Pancreas (tissue), 10 donors: Measurements from ENCODE around the gene KPNB1. TPM values are rescaled to one million over a fixed set of nuclear protein-coding genes. Genes with fewer than 3 reads are reported as not detected.
A peak's percentile ranks its signal among the peaks of the same experiment; 100 is the strongest.

ENCODE experiments used
- ATAC-seq, 4 donors: fragments of 200-7000 bp; cut with Tn5 transposase; one replicate each; pipeline versions ENCODE4 v1.8.0 to v1.9.1; 2020; ENCODE audit warnings: mild to moderate bottlenecking in 4 of 4, moderate library complexity in 4 of 4
- DNase-seq, 6 donors: peaks; one replicate each; pipeline ENCODE4 v3.0.0-alpha.2; 2020
- FAIRE-seq: peaks from 2 replicates; lab custom pipeline; 2012; peaks lifted over from hg19 to GRCh38; lab: Jason Lieb, UNC
- H3K27ac ChIP-seq, 4 donors: fragments of 200-600 bp; sonication (generic); 1 replicate in 3 of 4; 2 replicates in 1 of 4; pipeline versions ENCODE4 v1.5.0 to v1.8.0; 2020
- H3K27me3 ChIP-seq, 4 donors: fragments of 200-600 bp; one replicate each; pipeline ENCODE4 v1.8.0; 2021
- H3K36me3 ChIP-seq, 3 donors: fragments of 200-600 bp; sonication (generic) in 1 of 3; one replicate each; pipeline versions ENCODE4 v1.5.0 to v1.8.0; 2020 to 2021
- H3K4me1 ChIP-seq, 3 donors: fragments of 200-600 bp; one replicate each; pipeline ENCODE4 v1.8.0; 2021
- H3K4me3 ChIP-seq, 4 donors: fragments of 200-600 bp; sonication (generic) in 2 of 4; one replicate each; pipeline versions ENCODE4 v1.5.0 to v1.8.0; 2020 to 2021
- H3K9me3 ChIP-seq, 4 donors: fragments of 200-600 bp; one replicate each; pipeline ENCODE4 v1.8.0; 2021
- WGBS, 2 donors: extraction: QIAGEN DNeasy Blood & Tissue Kit; methylation state at CpG; one replicate each; pipeline ENCODE4 v1.1.7; 2013; 5-methylcytosine and 5-hydroxymethylcytosine counted together
- intact Hi-C, 3 donors: fragments of 100-400 bp; cut with DNase I; formaldehyde crosslinking; loops; one replicate each; pipeline versions ENCODE4 v1.11.1 to v1.14.2; 2022
- polyA plus RNA-seq, 2 donors: library from polyadenylated mRNA; stranded (reverse); fragments of 200-250 nt; gene quantifications; one replicate each; pipeline ENCODE4 v1.2.3, GENCODE V29; 2013
- total RNA-seq, 6 donors: library from RNA; stranded (reverse); fragmentation: NEBNext Ultra II Directional in 4 of 6; extraction: Animal tissue kit (Norgen Biotek cat#: 25700) in 4 of 6; gene quantifications; one replicate each; pipeline versions ENCODE4 v1.2.1 to v1.2.4, GENCODE V29; 2021 to 2023
- TF ChIP-seq, protein P1 (sequence below), 4 donors: fragments of 200-600 bp; sonication (generic) in 3 of 4; IDR thresholded peaks; one replicate each; pipeline versions ENCODE4 v1.5.0 to v1.8.0; 2021; ENCODE audit warnings: antibody characterized with exemption in 4 of 4
- donor health status: healthy with polysubstance abuse.
- donor health status: DM: no; HTN: no; CAD: no; lungs with moderate emphysema.
- donor health status: DM: no; HTN: no; CAD: no.
- donor health status: control.
- donor health status: control.
- donor health status: Bipolar disorder and iron deficiency.
- donor health status: DM: yes; HTN: yes; CAD: no.
- donor health status: DM: no; HTN: no; CAD: no.
- donor health status: DM: no; HTN: no; CAD: no.
- donor health status: DM: yes; HTN: yes; CAD: no.

Gene KPNB1
- total and polyA plus RNA-seq, 8 donors = 18.1 to 126 (median 115) TPM

DNA sequence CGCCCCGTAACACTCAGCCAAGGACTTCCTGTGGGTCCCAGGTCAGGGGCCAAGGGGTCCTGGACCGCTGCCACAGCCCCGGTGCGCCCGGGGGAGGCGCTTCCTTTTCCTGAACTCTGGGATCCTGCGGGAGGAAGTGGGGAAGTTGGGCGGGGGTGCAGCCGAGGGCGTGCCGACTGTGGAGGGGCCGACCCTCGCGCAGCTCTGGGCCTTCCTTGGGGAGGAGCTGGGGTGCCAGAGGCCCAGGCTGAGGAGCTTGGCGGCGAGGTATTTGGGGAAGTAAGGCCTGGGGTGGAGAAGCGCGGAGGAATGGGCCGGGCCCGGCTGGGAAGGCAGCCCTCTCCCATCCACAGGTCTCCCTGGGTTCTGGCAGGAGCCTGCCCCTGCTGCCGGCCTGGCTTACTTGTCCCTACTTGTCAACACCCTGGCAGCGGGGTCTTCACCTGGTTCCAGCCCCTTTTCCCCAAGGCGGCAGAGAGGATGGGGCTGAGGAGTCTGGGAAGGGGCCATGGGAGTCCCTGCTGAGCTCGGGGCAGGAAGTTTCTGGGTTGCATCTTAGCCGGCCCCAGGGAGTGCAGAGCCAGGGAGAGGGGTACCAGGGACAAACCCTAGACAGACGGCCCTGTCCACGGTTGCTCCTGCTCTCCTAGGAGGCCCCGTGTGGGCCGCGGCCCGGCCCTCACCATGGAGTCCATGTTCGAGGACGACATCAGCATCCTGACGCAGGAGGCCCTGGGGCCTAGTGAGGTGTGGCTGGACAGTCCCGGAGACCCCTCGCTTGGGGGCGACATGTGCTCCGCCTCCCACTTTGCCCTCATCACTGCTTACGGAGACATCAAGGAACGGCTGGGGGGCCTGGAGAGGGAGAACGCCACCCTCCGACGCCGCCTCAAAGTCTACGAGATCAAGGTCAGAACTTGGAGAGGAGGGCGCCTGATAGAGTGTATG is 46.0 kb downstream of the KPNB1 start:
- TF ChIP-seq, protein P1, sequence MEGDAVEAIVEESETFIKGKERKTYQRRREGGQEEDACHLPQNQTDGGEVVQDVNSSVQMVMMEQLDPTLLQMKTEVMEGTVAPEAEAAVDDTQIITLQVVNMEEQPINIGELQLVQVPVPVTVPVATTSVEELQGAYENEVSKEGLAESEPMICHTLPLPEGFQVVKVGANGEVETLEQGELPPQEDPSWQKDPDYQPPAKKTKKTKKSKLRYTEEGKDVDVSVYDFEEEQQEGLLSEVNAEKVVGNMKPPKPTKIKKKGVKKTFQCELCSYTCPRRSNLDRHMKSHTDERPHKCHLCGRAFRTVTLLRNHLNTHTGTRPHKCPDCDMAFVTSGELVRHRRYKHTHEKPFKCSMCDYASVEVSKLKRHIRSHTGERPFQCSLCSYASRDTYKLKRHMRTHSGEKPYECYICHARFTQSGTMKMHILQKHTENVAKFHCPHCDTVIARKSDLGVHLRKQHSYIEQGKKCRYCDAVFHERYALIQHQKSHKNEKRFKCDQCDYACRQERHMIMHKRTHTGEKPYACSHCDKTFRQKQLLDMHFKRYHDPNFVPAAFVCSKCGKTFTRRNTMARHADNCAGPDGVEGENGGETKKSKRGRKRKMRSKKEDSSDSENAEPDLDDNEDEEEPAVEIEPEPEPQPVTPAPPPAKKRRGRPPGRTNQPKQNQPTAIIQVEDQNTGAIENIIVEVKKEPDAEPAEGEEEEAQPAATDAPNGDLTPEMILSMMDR (IDR thresholded peaks at IDR 0.05) = no peak
- FAIRE-seq = no peak
- 73 to 76% methylated on average over 40 to 47 of the region's 47 CpGs for WGBS, 2 donors
- peak in 2 of 4 donors; percentile 5 to 19 for ATAC-seq
- peaks cover 0 to 6% (median 0%) of the 10 kb centered on the region in 3 donors for H3K4me1 ChIP-seq
- intact Hi-C loops = loop anchor here in 1 of 3 donors (10.0 kb wide), 1 partner anchor 109 kb away; no protein-coding TSS in a partner anchor
- no peaks in the 10 kb centered on the region for H3K9me3 ChIP-seq
- no peaks in the 10 kb centered on the region for H3K27me3 ChIP-seq
- peak overlapping the region; percentile 12 to 62 (median 54) for H3K27ac ChIP-seq
- H3K4me3 ChIP-seq = peak overlapping the region in 2 of 4 donors; percentile 76 to 97
- no peaks in the 10 kb centered on the region for H3K36me3 ChIP-seq
- peak in 3 of 6 donors; percentile 34 to 67 (median 55) for DNase-seq

DNA sequence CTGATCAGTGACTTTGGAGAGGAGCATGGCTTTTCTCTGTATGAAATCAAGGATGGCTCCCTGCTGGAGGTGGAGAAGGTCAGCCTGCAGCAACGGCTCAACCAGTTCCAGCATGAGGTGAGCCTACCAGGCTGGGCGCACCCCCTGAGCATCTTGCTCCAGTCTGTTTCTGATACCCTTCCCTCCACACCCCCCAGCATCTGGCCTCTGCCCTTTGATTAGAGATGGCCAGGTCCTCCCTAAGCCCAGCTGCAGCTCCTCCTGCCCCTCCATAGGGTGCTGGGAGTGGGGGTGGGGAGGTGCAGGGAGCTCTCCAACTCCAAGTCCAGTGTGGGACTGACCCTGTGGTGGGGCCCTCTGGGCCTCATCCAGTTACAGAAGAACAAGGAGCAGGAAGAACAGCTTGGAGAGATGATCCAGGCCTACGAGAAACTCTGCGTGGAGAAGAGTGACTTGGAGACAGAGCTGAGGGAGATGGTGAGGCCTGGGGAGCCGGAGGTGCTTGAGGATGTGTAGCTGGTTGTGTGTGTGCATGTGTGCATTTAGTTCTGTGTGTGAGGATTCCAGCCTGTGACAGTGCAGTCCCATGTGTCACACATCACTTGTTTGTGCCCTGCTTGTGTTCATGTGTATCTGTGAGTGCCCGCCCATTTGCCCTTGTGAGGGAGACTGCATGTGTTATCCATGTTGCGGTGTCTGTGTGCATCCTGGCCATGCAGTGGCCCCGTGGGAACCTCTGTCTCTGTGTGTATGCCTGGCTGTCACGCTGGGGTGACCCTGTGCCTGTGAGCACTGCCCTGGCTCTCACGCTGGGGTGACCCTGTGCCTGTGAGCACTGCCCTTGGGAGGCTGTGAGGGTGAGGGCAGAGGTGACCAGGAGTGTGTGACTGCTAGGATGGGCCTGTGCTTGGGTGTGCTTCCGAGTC is 47.3 kb downstream of the KPNB1 start:
- DNase-seq (peak in 1 of 6 donors; percentile 53), ATAC-seq (no peak), FAIRE-seq (no peak)
- intact Hi-C loops = loop anchor here in 1 of 3 donors (10.0 kb wide), 1 partner anchor 108 kb away; no protein-coding TSS in a partner anchor
- Histone ChIP-seq H3K36me3 (no peaks in the 10 kb centered on the region), H3K27ac (no peak overlapping the region), H3K4me1 (peaks cover 0 to 6% (median 0%) of the 10 kb centered on the region in 3 donors), H3K4me3 (no peak overlapping the region), H3K27me3 (no peaks in the 10 kb centered on the region), H3K9me3 (no peaks in the 10 kb centered on the region)
- TF ChIP-seq, protein P1 (IDR thresholded peaks at IDR 0.05) = no peak
- WGBS, 2 donors = 76 to 83% methylated on average over 11 of the region's 11 CpGs

DNA sequence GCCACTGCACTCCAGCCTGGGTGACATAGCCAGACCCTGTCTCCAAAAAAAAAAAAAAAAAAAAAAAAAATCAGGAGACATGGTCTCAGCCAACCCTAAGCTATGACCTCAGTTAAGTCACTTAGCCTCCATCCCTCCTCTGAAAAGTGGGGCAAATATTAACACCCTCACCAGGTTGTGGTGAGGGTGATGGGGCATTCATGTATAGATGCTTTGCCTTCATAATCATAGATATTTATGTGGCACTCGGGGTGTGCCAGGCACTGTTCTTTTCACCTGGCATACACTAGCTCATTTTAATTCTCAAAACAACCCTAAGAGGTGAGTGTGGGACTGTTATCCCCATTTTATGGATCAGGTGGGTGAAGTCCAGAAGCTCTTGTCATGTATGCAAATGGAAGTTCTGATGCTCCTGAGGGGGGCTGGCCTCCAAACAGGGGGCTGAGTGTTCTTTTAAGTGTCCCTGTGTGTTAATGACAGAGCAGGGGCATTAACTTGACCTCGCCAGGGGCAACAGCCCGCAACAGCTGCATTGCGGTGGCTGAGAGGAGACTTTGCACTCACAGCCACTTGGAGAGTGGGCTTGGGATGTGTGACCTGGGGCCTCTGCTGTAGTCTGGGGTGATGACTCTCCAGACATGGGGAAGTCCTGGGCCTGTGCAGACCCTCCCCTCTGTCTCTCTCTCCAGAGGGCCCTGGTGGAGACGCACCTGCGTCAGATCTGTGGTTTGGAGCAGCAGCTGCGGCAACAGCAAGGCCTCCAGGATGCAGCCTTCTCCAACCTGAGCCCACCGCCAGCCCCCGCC is 48.4 kb downstream of the KPNB1 start:
- DNase-seq (peak in 1 of 6 donors; percentile 45), ATAC-seq (no peak), FAIRE-seq (no peak)
- intact Hi-C loops = loop anchor here in 1 of 3 donors (10.0 kb wide), 1 partner anchor 107 kb away; no protein-coding TSS in a partner anchor
- Histone ChIP-seq H3K27ac (no peak overlapping the region), H3K27me3 (no peaks in the 10 kb centered on the region), H3K36me3 (no peaks in the 10 kb centered on the region), H3K9me3 (no peaks in the 10 kb centered on the region), H3K4me1 (peaks cover 0 to under 1% (median 0%) of the 10 kb centered on the region in 3 donors), H3K4me3 (no peak overlapping the region)
- TF ChIP-seq, protein P1 (IDR thresholded peaks at IDR 0.05) = no peak
- WGBS, 2 donors = 70 to 73% methylated on average over 9 of the region's 9 CpGs
